K562 (cell line): ENCODE results near the gene ZNF208. TPM values are rescaled to one million over a fixed set of nuclear protein-coding genes. Genes with fewer than 3 reads are reported as not detected.
"Not testable (repeated sequence)": the region's sequence is repeated elsewhere in the genome, so short reads cannot be mapped to it uniquely, and the experiment has no call there.

ENCODE experiments used
- ATAC-seq: fragments of 200-7000 bp; cut with Tn5 transposase; 3 replicates; pipeline ENCODE4 v1.9.1; 2020; ENCODE audit warnings: moderate library complexity
- BruUV-seq: library from RNA; stranded (reverse); fragments of 400-500 nt; replicated peaks from 2 replicates; lab custom pipeline; 2021; lab: Mats Ljungman, UMichigan
- CTCF ChIA-PET: fragments of 300-600 bp; formaldehyde crosslinking; extraction: SDS; loops from one replicate; lab custom pipeline; 2021; ENCODE audit warnings: low intra/inter-chr PET ratio; lab: Yijun Ruan, JAX
- POLR2A ChIA-PET: fragments of 300-600, 350-650 bp; sonication (Branson Sonifier 250); formaldehyde crosslinking; extraction: SDS; loops from one replicate; lab custom pipeline; 2021; ENCODE audit warnings: antibody characterized with exemption, inconsistent platforms; lab: Yijun Ruan, JAX
- DNase-seq, 4 experiments: peaks; one replicate each; pipeline versions ENCODE4 v3.0.0 to v3.0.0-alpha.2; 2011 to 2018; ENCODE audit warnings: low spot score in 3 of 4, mixed read lengths in 3 of 4; ENCODE audit errors: extremely low read depth in 1 of 4
- FAIRE-seq: peaks from 2 replicates; lab custom pipeline; 2011; peaks lifted over from hg19 to GRCh38; lab: Jason Lieb, UNC
- H2AFZ ChIP-seq: 2 replicates; pipeline ENCODE4 v1.6.0; 2011; ENCODE audit warnings: low read depth, low read length, control low read depth, inconsistent platforms
- H3K27ac ChIP-seq: fragments of 200-600 bp; 3 replicates; pipeline ENCODE4 v1.8.0; 2011; ENCODE audit warnings: low read depth, mild to moderate bottlenecking, control low read depth, inconsistent platforms, low read length, moderate library complexity, mixed read lengths; ENCODE audit errors: extremely low read depth
- H3K27me3 ChIP-seq, 2 experiments: fragments of 300-600 bp in 1 of 2; 2 replicates in 1 of 2; 3 replicates in 1 of 2; pipeline versions ENCODE4 v1.6.0 to v1.8.0; 2011; ENCODE audit warnings: inconsistent platforms in 2 of 2, low read length in 2 of 2, mild to moderate bottlenecking in 1 of 2, mixed read lengths in 1 of 2, moderate library complexity in 1 of 2; ENCODE audit not compliant: control insufficient read depth in 2 of 2, insufficient read depth in 2 of 2
- H3K36me3 ChIP-seq: fragments of 300-600 bp; 3 replicates; pipeline ENCODE4 v1.8.0; 2011; ENCODE audit warnings: mild to moderate bottlenecking, low read length, inconsistent platforms; ENCODE audit not compliant: control insufficient read depth, insufficient read depth
- H3K4me1 ChIP-seq, 2 experiments: fragments of 200-600 bp in 1 of 2; replicated peaks in 1 of 2; 2 replicates in 1 of 2; 3 replicates in 1 of 2; pipeline versions ENCODE4 v1.5.1 to v1.8.0; 2011; ENCODE audit warnings: inconsistent platforms in 2 of 2, low read length in 2 of 2, mild to moderate bottlenecking in 1 of 2, mixed read lengths in 1 of 2, moderate library complexity in 1 of 2; ENCODE audit not compliant: control insufficient read depth in 2 of 2, insufficient read depth in 2 of 2
- H3K4me2 ChIP-seq: 2 replicates; pipeline ENCODE4 v1.6.1; 2011; ENCODE audit warnings: low read length, control low read depth, inconsistent platforms, mixed read lengths; ENCODE audit not compliant: insufficient read depth
- H3K4me3 ChIP-seq: fragments of 200-600 bp; sonication (generic), shearing (Covaris generic); 2 replicates; pipeline ENCODE4 v1.5.1; 2016; ENCODE audit warnings: control low read depth, inconsistent platforms
- H3K79me2 ChIP-seq: fragments of 200-600 bp; 3 replicates; pipeline ENCODE4 v1.8.0; 2011; ENCODE audit warnings: low read length, inconsistent platforms; ENCODE audit not compliant: control insufficient read depth, insufficient read depth
- H3K9ac ChIP-seq, 2 experiments: 2 replicates each; pipeline versions ENCODE4 v1.6.0 to v1.6.1; 2011; ENCODE audit warnings: low read depth in 2 of 2, low read length in 2 of 2, control low read depth in 1 of 2, inconsistent platforms in 1 of 2, mild to moderate bottlenecking in 1 of 2, mixed read lengths in 1 of 2; ENCODE audit not compliant: insufficient read depth in 1 of 2
- H3K9me1 ChIP-seq: one replicate; pipeline ENCODE4 v1.6.0; 2011; ENCODE audit warnings: inconsistent platforms, mild to moderate bottlenecking, low read length, moderate library complexity; ENCODE audit not compliant: control insufficient read depth, insufficient read depth
- H3K9me3 ChIP-seq: replicated peaks from 2 replicates; pipeline ENCODE4 v1.5.1; 2011; ENCODE audit warnings: low read depth, low read length, inconsistent platforms; ENCODE audit not compliant: control insufficient read depth, insufficient read depth
- H4K20me1 ChIP-seq: replicated peaks from 2 replicates; pipeline ENCODE4 v1.6.1; 2011; ENCODE audit warnings: low read length, inconsistent platforms, mixed read lengths; ENCODE audit not compliant: control insufficient read depth, insufficient read depth
- CTCF ChIP-seq, 3 experiments: IDR thresholded peaks in 2 of 3; conservative IDR thresholded peaks in 1 of 3; 2 replicates each; pipeline ENCODE4 v1.5.1; 2011 to 2012; ENCODE audit warnings: low read length in 3 of 3, mild to moderate bottlenecking in 3 of 3, control low read depth in 2 of 3, improper control_type of control experiment in 1 of 3, inconsistent platforms in 1 of 3, low read depth in 1 of 3, mixed read lengths in 1 of 3, moderate library complexity in 1 of 3; ENCODE audit not compliant: insufficient read depth in 2 of 3
- RAD21 ChIP-seq, 2 experiments: fragments of 250-450 bp in 1 of 2; fragments of 450-650 bp in 1 of 2; sonication (Bioruptor Pico) in 1 of 2; formaldehyde crosslinking in 1 of 2; IDR thresholded peaks in 1 of 2; conservative IDR thresholded peaks in 1 of 2; 2 replicates each; pipeline versions ENCODE4 v1.4.0 to v1.8.0; 2020 to 2022; ENCODE audit warnings: mild to moderate bottlenecking in 2 of 2, moderate library complexity in 1 of 2
- ZNF76 ChIP-seq: fragments of 250-450 bp; sonication (Bioruptor Pico); IDR thresholded peaks from 2 replicates; pipeline ENCODE4 v1.4.0; 2020; ENCODE audit warnings: mild to moderate bottlenecking, moderate library complexity, borderline replicate concordance
- WGBS: fragments of 100-300 bp; shearing (Covaris generic); methylation state at CpG from one replicate; pipeline ENCODE4 v1.1.6; 2016; ENCODE audit warnings: low coverage, mixed read lengths; ENCODE audit not compliant: insufficient coverage; ENCODE audit errors: missing lambda C conversion rate; 5-methylcytosine and 5-hydroxymethylcytosine counted together
- in situ Hi-C: fragments of 300-500 bp; cut with MboI; formaldehyde crosslinking; loops from 4 replicates; pipeline ENCODE4 v1.15.0; 2018; ENCODE audit warnings: inconsistent platforms, mixed read lengths
- intact Hi-C: fragments of 100-400 bp; cut with micrococcal nuclease; formaldehyde crosslinking; loops from 2 replicates; pipeline ENCODE4 v1.14.2; 2022
- polyA plus RNA-seq, 8 experiments: library from polyadenylated mRNA; depleted of rRNA in 4 of 8; stranded (reverse) in 5 of 8; unstranded in 3 of 8; fragments of >200 nt; fragmentation: Nextera tagmentation in 2 of 8; fragmentation: Illumina TruSeq in 1 of 8; extraction: Ambion mirVana in 2 of 8; extraction: Trizol in 1 of 8; gene quantifications; 2 replicates each; pipeline versions ENCODE4 v1.2.1 to v1.2.3, GENCODE V29; 2011 to 2014; ENCODE audit warnings: inconsistent platforms in 1 of 8, missing spikeins in 1 of 8
- total RNA-seq, 7 experiments: library from RNA; depleted of rRNA in 6 of 7; stranded (reverse); fragments of >200 nt in 6 of 7; fragmentation: Illumina TruSeq in 2 of 7; extraction: Trizol in 2 of 7; gene quantifications; 2 replicates each; pipeline versions ENCODE4 v1.2.1 to v1.2.3, GENCODE V29; 2011 to 2021; ENCODE audit warnings: low replicate concordance in 1 of 7

Gene ZNF208
- total and polyA plus RNA-seq, 9 of the 15 experiments (the other 6 are each of a cell fraction or from before 2014, with no cell fraction given), result 0.81 to 4.5 (median 3.2) TPM

GRCh38 chr19:21891086-21891485 is 119.7 kb downstream of the ZNF208 start:
- no peak overlapping the region for H3K4me2 ChIP-seq
- no TSS peak for BruUV-seq
- no peak overlapping the region for H3K4me3 ChIP-seq
- no peak overlapping the region for H3K27ac ChIP-seq
- H3K4me1 ChIP-seq, result no peaks in the 10 kb centered on the region
- H3K9me1 ChIP-seq, result no peaks in the 10 kb centered on the region
- FAIRE-seq (no peak), DNase-seq (no peak), ATAC-seq (no peak)
- no peak for TF ChIP-seq ZNF76 (CRISPR knock-in tag)
- CTCF ChIA-PET, result no interaction called here
- no peaks in the 10 kb centered on the region for H4K20me1 ChIP-seq
- no peaks in the 10 kb centered on the region for H3K27me3 ChIP-seq
- in situ Hi-C loops, result loop anchor here (25.0 kb wide), 1 partner anchor 679 kb away; no protein-coding TSS in a partner anchor
- no peaks in the 10 kb centered on the region for H3K36me3 ChIP-seq
- POLR2A ChIA-PET, result no interaction called here
- WGBS, result 0% methylated on average over 1 of the region's 1 CpG
- H3K9me3 ChIP-seq, result no peaks in the 10 kb centered on the region
- no peak overlapping the region for H2AFZ ChIP-seq
- intact Hi-C loops, result loop anchor here (5.0 kb wide), 1 partner anchor 689 kb away; no protein-coding TSS in a partner anchor
- no peak overlapping the region for H3K9ac ChIP-seq
- H3K79me2 ChIP-seq, result no peaks in the 10 kb centered on the region

GRCh38 chr19:21890017-21890416 is 120.7 kb downstream of the ZNF208 start:
- 3% methylated on average over 7 of the region's 9 CpGs for WGBS
- not testable (repeated sequence) for H3K27me3 ChIP-seq, H3K36me3 ChIP-seq, ATAC-seq
- TF ChIP-seq CTCF (IDR thresholded peaks at IDR 0.05 in 2 of 3, conservative IDR thresholded peaks at IDR 0.05 in 1 of 3; ENCODE audit: insufficient read depth in 2 of 3, low read depth in 1 of 3, low read length in 3 of 3) (peak in 1 of 3 experiments; percentile 14; a peak in 2 of 6 replicates), RAD21 (CRISPR knock-in tag; conservative IDR thresholded peaks at IDR 0.05 in 1 of 2, IDR thresholded peaks at IDR 0.05 in 1 of 2) (peak in 1 of 2 experiments; percentile 55; a peak in 3 of 4 replicates)
- TF ChIP-seq, all 486 proteins: peak for 2; not testable (repeated sequence) for 484
- POLR2A ChIA-PET, CTCF ChIA-PET, H3K4me1 ChIP-seq, H3K4me3 ChIP-seq, DNase-seq, H4K20me1 ChIP-seq, H3K4me2 ChIP-seq, BruUV-seq, FAIRE-seq, H3K27ac ChIP-seq, H3K9ac ChIP-seq, H2AFZ ChIP-seq, H3K79me2 ChIP-seq, H3K9me1 ChIP-seq, H3K9me3 ChIP-seq: not testable (repeated sequence)
- intact Hi-C loops, result loop anchor here (5.0 kb wide), 1 partner anchor 688 kb away; no protein-coding TSS in a partner anchor
- in situ Hi-C loops, result loop anchor here (25.0 kb wide), 1 partner anchor 678 kb away; no protein-coding TSS in a partner anchor

- H3K27ac ChIP-seq, CTCF ChIA-PET, ATAC-seq, H3K9me1 ChIP-seq, H4K20me1 ChIP-seq, H2AFZ ChIP-seq, H3K36me3 ChIP-seq, POLR2A ChIA-PET, DNase-seq, H3K79me2 ChIP-seq, H3K27me3 ChIP-seq, H3K4me3 ChIP-seq, BruUV-seq, FAIRE-seq, intact Hi-C loops, H3K9me3 ChIP-seq, H3K4me2 ChIP-seq, H3K4me1 ChIP-seq, H3K9ac ChIP-seq: not testable (repeated sequence)
- WGBS, result 0% methylated on average over 2 of the region's 2 CpGs
- in situ Hi-C loops, result loop anchor here (25.0 kb wide), 1 partner anchor 673 kb away; no protein-coding TSS in a partner anchor
These were observed 125.2 kb downstream of the ZNF208 start for GRCh38 chr19:21885516-21885915.
